Endodermal cell (in vitro differentiated cells): ENCODE data around the gene MED13L. TPM values are rescaled to one million over a fixed set of nuclear protein-coding genes. Genes with fewer than 3 reads are reported as not detected.

Source experiments
- DNase-seq: peaks from one replicate; pipeline ENCODE4 v3.0.0-alpha.2; 2017
- H3K27ac ChIP-seq: 2 replicates; pipeline ENCODE4 v1.5.1; 2013; ENCODE audit warnings: mild to moderate bottlenecking, low read depth, low read length, moderate library complexity
- H3K27me3 ChIP-seq: 2 replicates; pipeline ENCODE4 v1.6.1; 2013; ENCODE audit warnings: mild to moderate bottlenecking, low read length, moderate library complexity; ENCODE audit not compliant: insufficient read depth, control insufficient read depth, poor library complexity, severe bottlenecking
- H3K36me3 ChIP-seq: 2 replicates; pipeline ENCODE4 v1.7.0; 2013; ENCODE audit warnings: mild to moderate bottlenecking, low read length, moderate library complexity; ENCODE audit not compliant: control insufficient read depth, insufficient read depth
- H3K4me1 ChIP-seq: one replicate; pipeline ENCODE4 v1.7.0; 2013; ENCODE audit warnings: low read length; ENCODE audit not compliant: control insufficient read depth, insufficient read depth
- H3K4me3 ChIP-seq: 2 replicates; pipeline ENCODE4 v1.5.1; 2013; ENCODE audit warnings: mild to moderate bottlenecking, low read length, moderate library complexity
- H3K9ac ChIP-seq: 2 replicates; pipeline ENCODE4 v1.6.1; 2013; ENCODE audit warnings: mild to moderate bottlenecking, low read length, moderate library complexity; ENCODE audit not compliant: poor library complexity, severe bottlenecking; ENCODE audit errors: extremely low read depth
- H3K9me3 ChIP-seq: 2 replicates; pipeline ENCODE4 v1.6.1; 2013; ENCODE audit warnings: mild to moderate bottlenecking, low read length, moderate library complexity; ENCODE audit not compliant: control insufficient read depth
- H3K27ac Mint-ChIP-seq: 2 replicates; pipeline ENCODE4 v1.8.0; 2020; ENCODE audit warnings: mixed read lengths
- H3K27me3 Mint-ChIP-seq: 2 replicates; pipeline ENCODE4 v1.8.0; 2021; ENCODE audit warnings: mild to moderate bottlenecking, mixed read lengths; ENCODE audit not compliant: insufficient read depth
- H3K36me3 Mint-ChIP-seq: 2 replicates; pipeline ENCODE4 v1.8.0; 2020; ENCODE audit warnings: low read depth, mixed read lengths
- H3K4me1 Mint-ChIP-seq: 2 replicates; pipeline ENCODE4 v1.8.0; 2020; ENCODE audit warnings: mixed read lengths
- H3K4me3 Mint-ChIP-seq: 2 replicates; pipeline ENCODE4 v1.8.0; 2020; ENCODE audit warnings: mild to moderate bottlenecking, moderate library complexity, mixed read lengths
- H3K9me3 Mint-ChIP-seq: 2 replicates; pipeline ENCODE4 v1.8.0; 2020; ENCODE audit warnings: mild to moderate bottlenecking, mixed read lengths
- CTCF ChIP-seq: fragments of 200-600 bp; sonication (generic); conservative IDR thresholded peaks from 2 replicates; pipeline ENCODE4 v1.5.0; 2021; ENCODE audit warnings: antibody characterized with exemption, mild to moderate bottlenecking
- WGBS, 2 experiments: methylation state at CpG; one replicate each; pipeline versions ENCODE4 v1.1.5 to v1.1.7; 2013; ENCODE audit warnings: missing lambda C conversion rate in 2 of 2, mixed read lengths in 1 of 2; ENCODE audit not compliant: insufficient coverage in 1 of 2, insufficient read length in 1 of 2; 5-methylcytosine and 5-hydroxymethylcytosine counted together
- total RNA-seq, 2 donors: library from RNA; stranded (reverse); fragmentation: NEBNext Ultra II Directional in 1 of 2; extraction: Animal tissue kit (Norgen Biotek cat#: 25700) in 1 of 2; gene quantifications; 2 replicates in 1 of 2; 3 replicates in 1 of 2; pipeline ENCODE4 v1.2.1, GENCODE V29; 2021

Gene MED13L
- total RNA-seq, 2 donors from 2014 or later = 101 to 111 TPM

GRCh38 chr12:115957686-115958290 is 319.7 kb downstream of the MED13L start:
- H3K27ac ChIP-seq = no peak overlapping the region
- no peak for DNase-seq
- WGBS, 2 experiments = 92 to 95% methylated on average over 6 of the region's 6 CpGs
- no peak overlapping the region for H3K4me3 Mint-ChIP-seq
- H3K4me1 ChIP-seq = no peaks in the 10 kb centered on the region
- H3K4me3 ChIP-seq = no peak overlapping the region
- peaks cover 61% of the 10 kb centered on the region for H3K36me3 ChIP-seq
- no peaks in the 10 kb centered on the region for H3K4me1 Mint-ChIP-seq
- no peak for TF ChIP-seq CTCF
- H3K27me3 Mint-ChIP-seq = no peaks in the 10 kb centered on the region
- H3K36me3 Mint-ChIP-seq = peaks cover 12% of the 10 kb centered on the region
- no peak overlapping the region for H3K9ac ChIP-seq
- H3K9me3 ChIP-seq = no peaks in the 10 kb centered on the region
- H3K27me3 ChIP-seq = no peaks in the 10 kb centered on the region
- H3K9me3 Mint-ChIP-seq = no peaks in the 10 kb centered on the region
- no peak overlapping the region for H3K27ac Mint-ChIP-seq

- Mint-ChIP-seq H3K27ac (no peak overlapping the region), H3K4me3 (no peak overlapping the region), H3K27me3 (no peaks in the 10 kb centered on the region), H3K36me3 (peaks cover 8% of the 10 kb centered on the region), H3K4me1 (no peaks in the 10 kb centered on the region), H3K9me3 (no peaks in the 10 kb centered on the region)
- Histone ChIP-seq H3K9ac (no peak overlapping the region), H3K36me3 (peaks cover 56% of the 10 kb centered on the region), H3K4me1 (no peaks in the 10 kb centered on the region), H3K4me3 (no peak overlapping the region), H3K27ac (no peak overlapping the region), H3K27me3 (no peaks in the 10 kb centered on the region), H3K9me3 (no peaks in the 10 kb centered on the region)
- no peak for TF ChIP-seq CTCF
- WGBS, 2 experiments = 90 to 94% methylated on average over 2 to 4 of the region's 4 CpGs
- no peak for DNase-seq
Observed at GRCh38 chr12:115956659-115957058, 320.8 kb downstream of the MED13L start.

- Histone ChIP-seq H3K4me3 (no peak overlapping the region), H3K4me1 (no peaks in the 10 kb centered on the region), H3K36me3 (peaks cover 52% of the 10 kb centered on the region), H3K9ac (no peak overlapping the region), H3K9me3 (no peaks in the 10 kb centered on the region), H3K27me3 (no peaks in the 10 kb centered on the region), H3K27ac (no peak overlapping the region)
- Mint-ChIP-seq H3K4me3 (no peak overlapping the region), H3K27ac (no peak overlapping the region), H3K27me3 (no peaks in the 10 kb centered on the region), H3K9me3 (no peaks in the 10 kb centered on the region), H3K36me3 (peaks cover 5% of the 10 kb centered on the region), H3K4me1 (no peaks in the 10 kb centered on the region)
- DNase-seq = no peak
- WGBS, 2 experiments = 70 to 89% methylated on average over 2 to 3 of the region's 3 CpGs
- no peak for TF ChIP-seq CTCF
Observed at GRCh38 chr12:115956236-115956635, 321.3 kb downstream of the MED13L start.
